ENCODE results near the gene CDC123.
"Not testable (repeated sequence)": the region's sequence is repeated elsewhere in the genome, so short reads cannot be mapped to it uniquely, and the experiment has no call there.

The CDC123 gene

DNA sequence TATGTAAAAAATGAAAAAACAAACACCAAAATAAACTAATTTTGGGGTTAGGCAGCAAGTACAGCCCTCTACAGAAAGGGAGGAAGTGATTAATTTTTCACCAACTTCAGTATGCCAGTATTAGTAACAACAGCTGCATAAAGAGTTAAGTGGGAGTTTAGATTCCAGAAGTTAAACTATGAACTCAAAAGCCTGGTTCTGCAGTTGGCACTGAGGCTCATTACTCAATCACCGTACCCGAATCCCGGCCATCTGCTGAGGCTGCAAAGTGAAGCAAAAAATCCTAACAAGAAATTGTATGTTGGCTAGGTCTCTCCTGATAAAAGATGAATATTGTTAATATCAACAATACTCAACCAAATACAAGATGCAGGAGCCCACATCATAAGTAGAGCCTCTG is 4.3 kb upstream of the CDC123 start:
- peak; percentile 23 for DNase-seq (ENCODE audit: low spot score)

DNA sequence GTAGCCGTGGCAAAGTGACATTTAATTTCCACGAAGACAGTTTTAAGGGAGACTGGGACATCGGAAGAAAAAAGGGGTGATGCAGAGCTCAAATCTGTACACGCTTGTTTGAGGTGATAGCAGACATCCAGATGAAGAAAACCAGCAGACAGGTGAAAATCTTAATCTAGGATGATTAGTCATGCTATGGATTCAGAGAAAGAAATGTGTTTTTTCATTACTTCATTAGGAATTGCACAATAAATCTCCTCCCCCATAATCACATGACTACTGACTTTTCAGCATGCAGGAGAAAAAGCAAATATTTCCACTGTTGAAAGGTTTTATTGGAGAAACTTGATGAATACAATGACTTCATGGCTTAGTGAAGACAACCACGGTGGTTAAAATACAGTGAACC is 2.8 kb upstream of the CDC123 start:
- no peak for DNase-seq (ENCODE audit: low spot score)

- DNase-seq (ENCODE audit: low spot score) = peak; percentile 14
These were observed 1.2 kb upstream of the CDC123 start for GRCh38 chr10:12194752-12195271.

- DNase-seq (ENCODE audit: low spot score) = no peak
These were observed 746 bp upstream of the CDC123 start for GRCh38 chr10:12195281-12195602.

- DNase-seq (ENCODE audit: low spot score) = no peak
These were observed 683 bp downstream of the CDC123 start for GRCh38 chr10:12196531-12197211.

DNA sequence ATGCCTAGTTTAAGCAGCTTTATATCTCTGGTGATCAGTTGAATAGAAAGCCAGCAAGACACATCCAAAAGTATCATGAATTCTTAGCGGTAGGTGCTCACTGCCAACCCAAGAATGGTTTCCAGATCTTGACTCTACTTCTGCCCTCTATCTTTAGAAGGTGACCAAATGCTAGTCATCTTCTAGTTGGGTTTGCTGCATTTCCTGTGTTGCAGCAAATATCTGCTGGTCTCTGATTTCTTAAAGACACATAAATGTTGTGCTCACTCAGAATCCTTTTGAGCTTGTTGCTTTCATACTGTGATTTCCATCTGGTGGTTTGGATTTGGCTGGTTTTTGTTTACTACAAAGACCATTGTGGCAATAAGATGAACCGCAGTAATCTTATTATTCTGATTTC is 2.2 kb downstream of the CDC123 start:
- no peak for DNase-seq (ENCODE audit: low spot score)

- DNase-seq (ENCODE audit: low spot score) = no peak
These were observed 4.9 kb downstream of the CDC123 start for GRCh38 chr10:12200850-12201249.

DNA sequence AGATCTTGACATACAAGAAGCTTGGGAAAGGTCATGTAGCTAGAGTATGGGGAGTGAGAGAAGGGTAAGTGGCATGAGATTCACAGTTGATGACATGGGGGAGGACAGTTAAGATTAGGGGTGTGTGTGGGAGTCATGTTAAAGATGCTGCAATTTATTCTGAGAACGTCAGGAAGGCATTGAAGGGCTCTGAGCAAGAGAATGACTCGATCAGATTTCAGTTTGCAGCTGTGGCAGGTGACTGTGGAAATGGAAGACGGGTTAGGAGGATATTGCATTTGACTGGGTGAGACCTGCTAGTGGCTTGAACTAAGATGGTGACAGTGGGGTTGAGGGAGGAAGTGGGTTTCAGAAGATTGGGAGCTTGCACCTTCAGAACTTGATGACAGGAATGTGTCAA is 5.6 kb downstream of the CDC123 start:
- DNase-seq (ENCODE audit: low spot score) = no peak

DNA sequence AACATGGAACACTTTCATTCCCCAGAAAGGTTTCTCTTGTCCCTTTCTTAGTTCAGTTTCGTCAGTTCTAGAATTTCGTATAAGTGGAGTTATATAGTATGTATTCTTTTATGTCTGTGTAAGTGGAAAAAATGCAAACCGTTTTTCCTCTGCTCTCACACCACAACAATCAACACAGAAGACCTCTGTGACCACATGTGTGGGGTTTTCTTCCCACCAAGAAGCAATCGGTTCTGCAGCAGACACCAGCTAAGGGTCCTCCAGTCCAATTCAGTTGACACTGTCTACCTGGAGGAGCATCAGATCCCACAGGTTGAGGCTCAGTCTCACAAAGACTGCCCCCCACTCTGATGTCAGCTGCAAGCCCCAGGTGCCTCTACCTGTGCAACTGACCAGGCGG is 6.2 kb downstream of the CDC123 start:
- DNase-seq (ENCODE audit: low spot score) = no peak

DNA sequence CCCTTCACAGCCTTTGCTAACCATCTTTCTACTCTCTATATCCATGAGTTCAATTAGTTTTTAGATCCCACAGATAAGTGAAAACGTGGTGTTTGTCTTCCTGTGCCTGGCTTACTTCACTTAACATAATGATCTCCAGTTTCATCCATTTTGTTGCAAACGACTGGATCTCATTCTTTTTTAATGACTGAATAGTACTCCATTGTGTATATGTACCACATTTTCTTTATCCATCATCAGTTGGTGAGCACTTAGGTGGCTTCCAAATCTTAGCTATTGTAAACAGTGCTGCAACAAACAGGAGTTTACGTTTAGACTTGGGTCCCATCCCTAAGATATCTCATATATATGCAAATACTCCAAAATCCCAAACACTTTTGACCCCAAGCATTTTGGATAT is 9.1 kb downstream of the CDC123 start:
- DNase-seq (ENCODE audit: low spot score) = no peak

- no peak for DNase-seq (ENCODE audit: low spot score)
These were observed 11.1 kb downstream of the CDC123 start for GRCh38 chr10:12207114-12207513.

- DNase-seq (ENCODE audit: low spot score) = no peak
These were observed 12.5 kb downstream of the CDC123 start for GRCh38 chr10:12208460-12208859.

DNA sequence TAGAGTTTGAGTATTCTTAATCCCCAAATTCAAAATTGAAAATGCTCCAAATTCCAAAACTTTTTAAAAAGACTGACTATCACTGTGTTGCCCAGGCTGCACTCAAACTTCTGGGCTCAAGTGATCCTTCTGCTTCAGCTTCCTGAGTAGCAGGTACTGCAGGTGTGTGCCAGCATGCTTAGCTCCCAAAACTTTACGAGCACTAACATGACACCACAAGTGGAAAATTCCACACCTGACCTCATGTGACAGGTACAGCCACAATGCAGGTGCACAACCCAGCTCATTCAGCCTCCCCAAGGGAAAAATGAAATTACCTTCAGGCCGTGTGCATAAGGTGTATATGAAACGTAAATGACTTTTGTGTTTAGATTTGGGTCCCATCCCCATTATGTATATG is 16.5 kb downstream of the CDC123 start:
- no peak for DNase-seq (ENCODE audit: low spot score)

- no peak for DNase-seq (ENCODE audit: low spot score)
These were observed 17.6 kb downstream of the CDC123 start for GRCh38 chr10:12213621-12214020.

GRCh38 chr10:12214093-12214492 is 18.1 kb downstream of the CDC123 start:
- no peak for DNase-seq (ENCODE audit: low spot score)

DNA sequence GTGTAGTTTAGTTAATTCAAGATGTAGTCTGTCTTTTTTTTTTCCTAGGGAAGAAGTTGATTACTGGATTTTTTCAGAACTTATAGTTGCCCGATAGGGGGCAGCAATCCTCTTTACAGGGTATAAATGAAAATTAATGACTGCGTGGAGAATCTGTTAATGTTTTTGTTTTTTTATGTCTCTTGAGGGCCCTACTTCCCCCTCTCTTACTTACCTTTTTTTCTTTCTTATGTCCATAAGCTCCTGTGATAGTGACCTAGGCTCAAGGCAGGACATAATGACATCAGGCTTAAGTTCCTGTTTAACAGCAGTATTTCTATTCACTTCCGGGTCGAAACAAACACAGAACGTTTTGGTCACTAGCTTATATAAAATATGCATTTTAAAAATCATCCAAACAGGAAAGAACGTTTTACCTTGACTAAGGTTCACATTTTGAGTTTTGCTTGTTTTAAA is 18.8 kb downstream of the CDC123 start:
- DNase-seq (ENCODE audit: low spot score) = peak; percentile 54

DNA sequence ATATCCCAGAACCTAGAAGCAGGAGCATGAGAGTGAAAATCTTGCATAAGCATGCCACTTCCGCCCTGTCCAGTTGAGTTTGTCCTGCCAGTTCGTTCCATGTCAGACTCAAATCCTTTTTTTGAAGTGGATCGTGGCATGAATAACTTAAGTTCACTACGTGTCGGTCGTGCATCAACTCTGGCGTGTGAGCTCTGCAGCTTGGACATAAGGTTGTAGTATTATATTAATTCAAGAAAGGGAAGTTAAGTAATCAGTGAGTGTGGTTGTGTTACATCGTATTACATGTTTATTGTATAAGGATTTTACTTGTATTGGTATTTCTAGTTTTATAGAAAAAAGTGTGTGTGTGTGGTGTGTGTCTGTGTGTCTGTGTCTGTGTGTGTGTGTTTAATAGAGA is 23.0 kb downstream of the CDC123 start:
- no peak for DNase-seq (ENCODE audit: low spot score)

- DNase-seq (ENCODE audit: low spot score) = peak; percentile 42
These were observed 25.6 kb downstream of the CDC123 start for GRCh38 chr10:12221323-12222298.

DNA sequence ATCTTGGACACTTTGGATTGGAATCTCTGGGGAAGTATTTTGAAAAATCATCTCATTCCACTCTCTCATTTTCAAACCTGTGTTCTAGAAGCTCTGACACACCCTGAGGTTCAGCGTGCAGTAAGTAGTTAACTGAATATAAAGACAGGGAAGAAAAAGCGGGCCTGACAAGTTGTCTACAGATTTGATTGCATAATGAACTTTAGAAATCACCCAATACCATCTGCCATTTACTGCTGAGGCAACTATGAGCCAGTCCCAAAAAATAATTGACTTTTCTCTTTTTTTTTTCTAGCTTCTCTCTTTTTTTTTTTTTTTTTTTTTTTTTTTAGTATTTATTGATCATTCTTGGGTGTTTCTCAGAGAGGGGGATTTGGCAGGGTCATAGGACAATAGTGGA is 29.5 kb downstream of the CDC123 start:
- no peak for DNase-seq (ENCODE audit: low spot score)

GRCh38 chr10:12226438-12226837 is 30.4 kb downstream of the CDC123 start:
- DNase-seq (ENCODE audit: low spot score) = not testable (repeated sequence)

DNA sequence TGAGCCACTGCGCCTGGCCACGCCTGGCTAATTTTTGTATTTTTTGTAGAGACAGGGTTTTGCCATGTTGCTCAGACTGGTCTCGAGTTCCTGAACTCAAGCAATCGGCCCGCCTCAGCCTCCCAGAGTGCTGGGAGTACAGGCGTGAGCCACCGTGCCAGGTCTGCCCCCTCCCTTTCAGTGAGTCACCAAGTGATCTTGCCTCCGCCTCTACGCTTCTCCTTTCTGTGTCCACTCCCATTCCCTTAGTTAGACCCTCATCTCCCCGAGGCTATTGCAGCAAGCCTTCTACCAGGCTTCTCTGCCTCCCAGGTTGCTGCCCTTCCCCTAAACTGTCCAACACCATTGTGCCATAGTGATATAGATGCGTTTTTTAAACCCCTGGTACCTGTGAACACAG is 32.9 kb downstream of the CDC123 start:
- DNase-seq (ENCODE audit: low spot score) = no peak

GRCh38 chr10:12234687-12235086 is 38.7 kb downstream of the CDC123 start:
- DNase-seq (ENCODE audit: low spot score) = not testable (repeated sequence)

GRCh38 chr10:12235116-12235694 is 39.2 kb downstream of the CDC123 start:
- no peak for DNase-seq (ENCODE audit: low spot score)
